B cell (primary cell): Measurements from ENCODE around the gene CALD1.

Experiments
- CTCF ChIP-seq: fragments of 200-600 bp; IDR thresholded peaks from one replicate; pipeline ENCODE4 v1.8.0; 2022; ENCODE audit warnings: antibody characterized with exemption, mild to moderate bottlenecking
- EZH2 ChIP-seq: IDR thresholded peaks from 2 replicates; pipeline ENCODE4 v1.6.1; 2012; ENCODE audit warnings: borderline replicate concordance, low read depth, mild to moderate bottlenecking, moderate library complexity, low read length; ENCODE audit not compliant: insufficient read depth, poor library complexity, severe bottlenecking

GRCh38 chr7:134996097-134996550, 216.7 kb downstream of the CALD1 start:
- TF ChIP-seq CTCF = no peak
- no peak for TF ChIP-seq EZH2
